ENCODE data around the gene HS3ST4. TPM values are rescaled to one million over a fixed set of nuclear protein-coding genes. Genes with fewer than 3 reads are reported as not detected.

HS3ST4 gene
- total RNA-seq, 4 donors from 2014 or later = 0.11 TPM; not detected in 3

DNA sequence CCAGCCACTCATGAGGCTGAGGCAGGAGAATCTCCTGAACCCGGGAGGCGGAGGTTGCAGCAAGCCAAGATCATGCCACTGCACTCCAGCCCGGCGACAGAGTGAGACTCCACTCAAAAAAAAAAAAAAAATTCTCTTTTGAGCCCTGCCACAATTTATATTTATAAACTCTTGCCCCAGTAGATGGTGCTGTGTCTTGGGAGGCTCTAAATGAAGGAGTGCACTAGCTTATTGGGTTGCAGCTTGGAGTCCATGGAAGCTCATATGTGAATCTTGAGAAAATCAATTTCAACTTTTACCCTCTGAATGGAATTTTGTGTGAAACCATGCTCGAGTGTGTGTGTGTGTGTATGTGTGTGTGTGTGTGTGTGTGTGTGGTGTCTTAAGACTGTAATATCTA lies 420.1 kb downstream of the HS3ST4 start:
- H3K4me3 ChIP-seq (replicated peaks in 1 of 3) = no peak overlapping the region
- TF ChIP-seq CTCF (IDR thresholded peaks at IDR 0.05) (no peak), POLR2A (IDR thresholded peaks at IDR 0.05) (no peak)
- H3K9me3 ChIP-seq = no peaks in the 10 kb centered on the region
- no peak overlapping the region for H3K27ac ChIP-seq
- H3K36me3 ChIP-seq = no peaks in the 10 kb centered on the region
- 60 to 64% methylated on average over 5 of the region's 5 CpGs for WGBS, 2 donors
- no peak for DNase-seq
- H3K4me1 ChIP-seq = no peaks in the 10 kb centered on the region
- no peaks in the 10 kb centered on the region for H3K27me3 ChIP-seq
- intact Hi-C loops (cut with DNase I) = no loop called here

GRCh38 chr16:26118575-26118974 lies 426.8 kb downstream of the HS3ST4 start:
- Histone ChIP-seq H3K4me3 (replicated peaks in 1 of 3) (no peak overlapping the region), H3K36me3 (no peaks in the 10 kb centered on the region), H3K27ac (no peak overlapping the region), H3K4me1 (no peaks in the 10 kb centered on the region), H3K9me3 (no peaks in the 10 kb centered on the region), H3K27me3 (no peaks in the 10 kb centered on the region)
- intact Hi-C loops (cut with DNase I) = no loop called here
- TF ChIP-seq POLR2A (IDR thresholded peaks at IDR 0.05) (no peak), CTCF (IDR thresholded peaks at IDR 0.05) (no peak)
- no peak for DNase-seq
- WGBS, 2 donors = 7 to 13% methylated on average over 3 of the region's 3 CpGs

DNA sequence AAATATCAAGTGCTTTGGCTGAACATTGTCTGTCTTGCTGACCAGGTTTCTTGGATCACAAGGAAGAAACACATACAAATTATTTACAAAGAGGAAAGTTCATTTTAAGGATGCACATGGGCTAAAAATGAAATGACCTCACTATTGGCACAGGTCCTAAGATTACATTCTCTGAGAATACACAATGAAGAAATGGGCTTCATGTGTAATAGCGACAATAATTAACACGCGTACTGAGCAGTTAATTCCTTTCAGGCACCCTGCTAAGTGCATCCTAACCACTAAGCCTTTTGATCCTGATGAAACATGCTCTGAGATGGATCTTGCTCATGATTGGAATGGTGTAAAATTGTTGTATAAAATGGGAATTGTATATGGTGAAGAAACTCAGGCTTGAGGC lies 429.0 kb downstream of the HS3ST4 start:
- Histone ChIP-seq H3K4me3 (replicated peaks in 1 of 3) (no peak overlapping the region), H3K27ac (no peak overlapping the region), H3K9me3 (no peaks in the 10 kb centered on the region), H3K36me3 (no peaks in the 10 kb centered on the region), H3K27me3 (no peaks in the 10 kb centered on the region), H3K4me1 (no peaks in the 10 kb centered on the region)
- 79 to 82% methylated on average over 3 of the region's 3 CpGs for WGBS, 2 donors
- no peak for DNase-seq
- intact Hi-C loops (cut with DNase I) = no loop called here
- TF ChIP-seq CTCF (IDR thresholded peaks at IDR 0.05) (no peak), POLR2A (IDR thresholded peaks at IDR 0.05) (no peak)

GRCh38 chr16:26128296-26128695 lies 436.5 kb downstream of the HS3ST4 start:
- no peaks in the 10 kb centered on the region for H3K27me3 ChIP-seq
- TF ChIP-seq POLR2A (IDR thresholded peaks at IDR 0.05) (no peak), CTCF (IDR thresholded peaks at IDR 0.05) (no peak)
- no peaks in the 10 kb centered on the region for H3K9me3 ChIP-seq

GRCh38 chr16:26129997-26130396 lies 438.2 kb downstream of the HS3ST4 start:
- intact Hi-C loops (cut with DNase I) = no loop called here
- Histone ChIP-seq H3K27ac (no peak overlapping the region), H3K4me3 (replicated peaks in 1 of 3) (no peak overlapping the region), H3K27me3 (no peaks in the 10 kb centered on the region), H3K36me3 (no peaks in the 10 kb centered on the region), H3K9me3 (no peaks in the 10 kb centered on the region), H3K4me1 (no peaks in the 10 kb centered on the region)
- TF ChIP-seq CTCF (IDR thresholded peaks at IDR 0.05) (no peak), POLR2A (IDR thresholded peaks at IDR 0.05) (no peak)
- WGBS, 2 donors = 76 to 86% methylated on average over 9 of the region's 9 CpGs
- no peak for DNase-seq

More at GRCh38 chr16:26128296-26128695, 436.5 kb downstream of the HS3ST4 start:
- Histone ChIP-seq H3K4me1 (no peaks in the 10 kb centered on the region), H3K27ac (no peak overlapping the region), H3K36me3 (no peaks in the 10 kb centered on the region), H3K4me3 (replicated peaks in 1 of 3) (no peak overlapping the region)
- WGBS, 2 donors = 57 to 68% methylated on average over 1 of the region's 1 CpG
- no peak for DNase-seq
- intact Hi-C loops (cut with DNase I) = no loop called here

Data from thyroid gland (tissue), 4 donors.